ENCODE measurements around the gene FAM114A2.

Gene FAM114A2

GRCh38 chr5:154063372-154063771 is 24.7 kb upstream of the FAM114A2 start:
- no peak overlapping the region for H3K27ac ChIP-seq (ENCODE audit: insufficient read depth in 1 of 2, low read depth in 1 of 2, low read length in 2 of 2, poor library complexity in 1 of 2, severe bottlenecking in 2 of 2)
- no peaks in the 10 kb centered on the region for H3K9me3 ChIP-seq (ENCODE audit: control extremely low read depth in 1 of 5, control insufficient read depth in 4 of 5, insufficient read depth in 2 of 5, low read depth in 1 of 5, low read length in 4 of 5)
- H3K27me3 ChIP-seq (replicated peaks in 2 of 5; ENCODE audit: control insufficient read depth in 4 of 5, insufficient read depth in 5 of 5, low read length in 4 of 5): no peaks in the 10 kb centered on the region
- CTCF ChIA-PET: interaction anchor here (0.6 to 1.9 kb wide), 2 partner anchors 9 to 79 kb away, joined by 4 to 7 read pairs; no protein-coding TSS in a partner anchor
- no peak overlapping the region for H3K4me3 ChIP-seq (ENCODE audit: control insufficient read depth in 1 of 7, extremely low read depth in 1 of 7, insufficient read depth in 4 of 7, low read depth in 2 of 7, low read length in 6 of 7)
- no peaks in the 10 kb centered on the region for H3K4me1 ChIP-seq (ENCODE audit: control extremely low read depth in 1 of 4, control insufficient read depth in 4 of 4, insufficient read depth in 4 of 4, low read length in 3 of 4)
- POLR2A ChIA-PET: no interaction called here
- H3K36me3 ChIP-seq (ENCODE audit: control insufficient read depth in 4 of 4, insufficient read depth in 4 of 4, low read length in 3 of 4): no peaks in the 10 kb centered on the region
- no peak for DNase-seq

GRCh38 chr5:154060606-154061005 is 21.9 kb upstream of the FAM114A2 start:
- no peaks in the 10 kb centered on the region for H3K27me3 ChIP-seq (replicated peaks in 2 of 5; ENCODE audit: control insufficient read depth in 4 of 5, insufficient read depth in 5 of 5, low read length in 4 of 5)
- H3K4me3 ChIP-seq (ENCODE audit: control insufficient read depth in 1 of 7, extremely low read depth in 1 of 7, insufficient read depth in 4 of 7, low read depth in 2 of 7, low read length in 6 of 7): no peak overlapping the region
- POLR2A ChIA-PET: interaction anchor here (0.6 kb wide), 1 partner anchor 17 kb away, joined by 3 read pairs; no protein-coding TSS in a partner anchor
- H3K27ac ChIP-seq (ENCODE audit: insufficient read depth in 1 of 2, low read depth in 1 of 2, low read length in 2 of 2, poor library complexity in 1 of 2, severe bottlenecking in 2 of 2): no peak overlapping the region
- peaks cover 0 to 3% (median 0%) of the 10 kb centered on the region in 4 experiments for H3K36me3 ChIP-seq (ENCODE audit: control insufficient read depth in 4 of 4, insufficient read depth in 4 of 4, low read length in 3 of 4)
- WGBS (ENCODE audit: insufficient coverage): 94% methylated on average over 3 of the region's 3 CpGs
- H3K4me1 ChIP-seq (ENCODE audit: control extremely low read depth in 1 of 4, control insufficient read depth in 4 of 4, insufficient read depth in 4 of 4, low read length in 3 of 4): no peaks in the 10 kb centered on the region
- DNase-seq: no peak
- CTCF ChIA-PET: interaction anchor here (1.1 to 2.5 kb wide), 3 partner anchors 10 to 86 kb away, joined by 3 to 14 read pairs (median 4); no protein-coding TSS in a partner anchor
- no peaks in the 10 kb centered on the region for H3K9me3 ChIP-seq (ENCODE audit: control extremely low read depth in 1 of 5, control insufficient read depth in 4 of 5, insufficient read depth in 2 of 5, low read depth in 1 of 5, low read length in 4 of 5)

GRCh38 chr5:154059583-154059982 is 20.9 kb upstream of the FAM114A2 start:
- ChIA-PET POLR2A (no interaction called here), CTCF (interaction anchor here (1.1 to 2.5 kb wide), 7 partner anchors 9 to 202 kb away, joined by 3 to 14 read pairs (median 4); no protein-coding TSS in a partner anchor)
- Histone ChIP-seq H3K4me3 (ENCODE audit: control insufficient read depth in 1 of 7, extremely low read depth in 1 of 7, insufficient read depth in 4 of 7, low read depth in 2 of 7, low read length in 6 of 7) (no peak overlapping the region), H3K36me3 (ENCODE audit: control insufficient read depth in 4 of 4, insufficient read depth in 4 of 4, low read length in 3 of 4) (peaks cover 0 to 5% (median 3%) of the 10 kb centered on the region in 4 experiments), H3K27ac (ENCODE audit: insufficient read depth in 1 of 2, low read depth in 1 of 2, low read length in 2 of 2, poor library complexity in 1 of 2, severe bottlenecking in 2 of 2) (no peak overlapping the region), H3K9me3 (ENCODE audit: control extremely low read depth in 1 of 5, control insufficient read depth in 4 of 5, insufficient read depth in 2 of 5, low read depth in 1 of 5, low read length in 4 of 5) (no peaks in the 10 kb centered on the region), H3K27me3 (replicated peaks in 2 of 5; ENCODE audit: control insufficient read depth in 4 of 5, insufficient read depth in 5 of 5, low read length in 4 of 5) (no peaks in the 10 kb centered on the region), H3K4me1 (ENCODE audit: control extremely low read depth in 1 of 4, control insufficient read depth in 4 of 4, insufficient read depth in 4 of 4, low read length in 3 of 4) (no peaks in the 10 kb centered on the region)
- 92% methylated on average over 2 of the region's 4 CpGs for WGBS (ENCODE audit: insufficient coverage)
- no peak for DNase-seq

GRCh38 chr5:154059039-154059430 is 20.3 kb upstream of the FAM114A2 start:
- 94% methylated on average over 6 of the region's 6 CpGs for WGBS (ENCODE audit: insufficient coverage)
- CTCF ChIA-PET: interaction anchor here (1.3 to 2.5 kb wide), 6 partner anchors 10 to 202 kb away, joined by 3 to 14 read pairs (median 4); no protein-coding TSS in a partner anchor
- no peak overlapping the region for H3K27ac ChIP-seq (ENCODE audit: insufficient read depth in 1 of 2, low read depth in 1 of 2, low read length in 2 of 2, poor library complexity in 1 of 2, severe bottlenecking in 2 of 2)

GRCh38 chr5:154058055-154059038 is 19.6 kb upstream of the FAM114A2 start:
- POLR2A ChIA-PET: no interaction called here
- Histone ChIP-seq H3K4me1 (ENCODE audit: control extremely low read depth in 1 of 4, control insufficient read depth in 4 of 4, insufficient read depth in 4 of 4, low read length in 3 of 4) (no peaks in the 10 kb centered on the region), H3K27me3 (replicated peaks in 2 of 5; ENCODE audit: control insufficient read depth in 4 of 5, insufficient read depth in 5 of 5, low read length in 4 of 5) (no peaks in the 10 kb centered on the region), H3K27ac (ENCODE audit: insufficient read depth in 1 of 2, low read depth in 1 of 2, low read length in 2 of 2, poor library complexity in 1 of 2, severe bottlenecking in 2 of 2) (no peak overlapping the region), H3K36me3 (ENCODE audit: control insufficient read depth in 4 of 4, insufficient read depth in 4 of 4, low read length in 3 of 4) (peaks cover under 1 to 14% (median 7%) of the 10 kb centered on the region in 4 experiments), H3K4me3 (ENCODE audit: control insufficient read depth in 1 of 7, extremely low read depth in 1 of 7, insufficient read depth in 4 of 7, low read depth in 2 of 7, low read length in 6 of 7) (no peak overlapping the region), H3K9me3 (ENCODE audit: control extremely low read depth in 1 of 5, control insufficient read depth in 4 of 5, insufficient read depth in 2 of 5, low read depth in 1 of 5, low read length in 4 of 5) (no peaks in the 10 kb centered on the region)
- no peak for DNase-seq
- CTCF ChIA-PET: interaction anchor here (1.0 to 2.5 kb wide), 7 partner anchors 11 to 203 kb away, joined by 3 to 14 read pairs (median 4); no protein-coding TSS in a partner anchor
- 90% methylated on average over 9 of the region's 10 CpGs for WGBS (ENCODE audit: insufficient coverage)

More at GRCh38 chr5:154059039-154059430, 20.3 kb upstream of the FAM114A2 start:
- DNase-seq: no peak
- Histone ChIP-seq H3K27me3 (replicated peaks in 2 of 5; ENCODE audit: control insufficient read depth in 4 of 5, insufficient read depth in 5 of 5, low read length in 4 of 5) (no peaks in the 10 kb centered on the region), H3K4me3 (ENCODE audit: control insufficient read depth in 1 of 7, extremely low read depth in 1 of 7, insufficient read depth in 4 of 7, low read depth in 2 of 7, low read length in 6 of 7) (no peak overlapping the region), H3K9me3 (ENCODE audit: control extremely low read depth in 1 of 5, control insufficient read depth in 4 of 5, insufficient read depth in 2 of 5, low read depth in 1 of 5, low read length in 4 of 5) (no peaks in the 10 kb centered on the region), H3K4me1 (ENCODE audit: control extremely low read depth in 1 of 4, control insufficient read depth in 4 of 4, insufficient read depth in 4 of 4, low read length in 3 of 4) (no peaks in the 10 kb centered on the region), H3K36me3 (ENCODE audit: control insufficient read depth in 4 of 4, insufficient read depth in 4 of 4, low read length in 3 of 4) (peaks cover 0 to 8% (median 4%) of the 10 kb centered on the region in 4 experiments)
- POLR2A ChIA-PET: no interaction called here

- Histone ChIP-seq H3K36me3 (ENCODE audit: control insufficient read depth in 4 of 4, insufficient read depth in 4 of 4, low read length in 3 of 4) (peaks cover 9 to 24% (median 18%) of the 10 kb centered on the region in 4 experiments), H3K4me1 (ENCODE audit: control extremely low read depth in 1 of 4, control insufficient read depth in 4 of 4, insufficient read depth in 4 of 4, low read length in 3 of 4) (no peaks in the 10 kb centered on the region), H3K4me3 (ENCODE audit: control insufficient read depth in 1 of 7, extremely low read depth in 1 of 7, insufficient read depth in 4 of 7, low read depth in 2 of 7, low read length in 6 of 7) (no peak overlapping the region), H3K9me3 (ENCODE audit: control extremely low read depth in 1 of 5, control insufficient read depth in 4 of 5, insufficient read depth in 2 of 5, low read depth in 1 of 5, low read length in 4 of 5) (no peaks in the 10 kb centered on the region), H3K27me3 (replicated peaks in 2 of 5; ENCODE audit: control insufficient read depth in 4 of 5, insufficient read depth in 5 of 5, low read length in 4 of 5) (no peaks in the 10 kb centered on the region), H3K27ac (ENCODE audit: insufficient read depth in 1 of 2, low read depth in 1 of 2, low read length in 2 of 2, poor library complexity in 1 of 2, severe bottlenecking in 2 of 2) (no peak overlapping the region)
- CTCF ChIA-PET: interaction anchor here (0.7 to 1.6 kb wide), 5 partner anchors 13 to 367 kb away, joined by 3 to 4 read pairs (median 3); no protein-coding TSS in a partner anchor
- WGBS (ENCODE audit: insufficient coverage): 76% methylated on average over 2 of the region's 2 CpGs
- POLR2A ChIA-PET: no interaction called here
- DNase-seq: no peak
These were observed 16.5 kb upstream of the FAM114A2 start for GRCh38 chr5:154055201-154055600.

- H3K36me3 ChIP-seq (ENCODE audit: control insufficient read depth in 4 of 4, insufficient read depth in 4 of 4, low read length in 3 of 4): peaks cover 9 to 28% (median 25%) of the 10 kb centered on the region in 4 experiments
- ChIA-PET CTCF (interaction anchor here (1.2 to 1.3 kb wide), 2 partner anchors 14 to 19 kb away, joined by 3 to 4 read pairs; no protein-coding TSS in a partner anchor), POLR2A (no interaction called here)
- H3K4me3 ChIP-seq (ENCODE audit: control insufficient read depth in 1 of 7, extremely low read depth in 1 of 7, insufficient read depth in 4 of 7, low read depth in 2 of 7, low read length in 6 of 7): no peak overlapping the region
- no peak for DNase-seq
- H3K4me1 ChIP-seq (ENCODE audit: control extremely low read depth in 1 of 4, control insufficient read depth in 4 of 4, insufficient read depth in 4 of 4, low read length in 3 of 4): no peaks in the 10 kb centered on the region
- H3K27me3 ChIP-seq (replicated peaks in 2 of 5; ENCODE audit: control insufficient read depth in 4 of 5, insufficient read depth in 5 of 5, low read length in 4 of 5): no peaks in the 10 kb centered on the region
- H3K9me3 ChIP-seq (ENCODE audit: control extremely low read depth in 1 of 5, control insufficient read depth in 4 of 5, insufficient read depth in 2 of 5, low read depth in 1 of 5, low read length in 4 of 5): no peaks in the 10 kb centered on the region
- H3K27ac ChIP-seq (ENCODE audit: insufficient read depth in 1 of 2, low read depth in 1 of 2, low read length in 2 of 2, poor library complexity in 1 of 2, severe bottlenecking in 2 of 2): no peak overlapping the region
- 100% methylated on average over 4 of the region's 4 CpGs for WGBS (ENCODE audit: insufficient coverage)
These were observed 14.8 kb upstream of the FAM114A2 start for GRCh38 chr5:154053468-154053867.

Data from common myeloid progenitor, CD34-positive (primary cell).